ENCODE data around the gene ADORA1. TPM values are rescaled to one million over a fixed set of nuclear protein-coding genes. Genes with fewer than 3 reads are reported as not detected.

Gene ADORA1
- total and polyA plus RNA-seq, 10 of the 15 experiments (the other 5 are each of a cell fraction or from before 2014, with no cell fraction given) = not detected

DNA sequence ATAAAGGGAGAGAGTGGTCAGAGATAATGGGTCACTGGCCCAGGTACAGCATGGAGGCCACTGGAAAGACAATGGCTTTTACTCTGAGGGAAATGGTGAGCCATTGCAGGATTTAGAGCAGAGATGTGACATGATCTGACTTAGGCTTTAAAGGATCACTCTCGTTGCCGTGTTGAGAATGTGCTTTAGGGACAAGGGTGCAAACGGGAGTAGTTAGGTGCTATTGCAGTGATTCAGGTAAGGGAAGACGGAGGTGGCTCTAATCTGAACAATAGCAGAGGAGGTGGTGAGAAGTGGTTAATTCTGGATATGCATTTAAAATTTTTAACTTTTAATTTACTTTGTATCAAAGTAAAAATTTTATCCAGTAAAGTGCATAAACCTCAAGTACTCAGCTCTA, 9.8 kb downstream of the ADORA1 start:
- WGBS (ENCODE audit: insufficient coverage, insufficient replicate concordance, low lambda C conversion rate, missing lambda C conversion rate) = 46% methylated on average over 4 of the region's 4 CpGs
- H2AFZ ChIP-seq (ENCODE audit: control insufficient read depth, low read depth, low read length) = no peak overlapping the region
- no peaks in the 10 kb centered on the region for H3K4me1 ChIP-seq (ENCODE audit: control insufficient read depth, insufficient read depth, low read length)
- FAIRE-seq (no peak), DNase-seq (ENCODE audit: low read depth, low spot score) (no peak), ATAC-seq (no peak)
- peaks cover 7 to 9% of the 10 kb centered on the region in 2 experiments; a peak in 3 of 4 replicates for H3K27me3 ChIP-seq (replicated peaks in 1 of 2; ENCODE audit: control insufficient read depth in 2 of 2, insufficient read depth in 2 of 2, low read length in 1 of 2)
- ChIA-PET CTCF (no interaction called here), SMC1A (ENCODE audit: uncharacterized antibody, unreplicated experiment) (interaction anchor here (1.1 kb wide), 1 partner anchor 12 kb away, joined by 3 read pairs; no protein-coding TSS in a partner anchor), POLR2A (no interaction called here), RAD21 (ENCODE audit: unreplicated experiment) (no interaction called here)
- no peak overlapping the region for H3K9ac ChIP-seq (ENCODE audit: control insufficient read depth, insufficient read depth, low read length)
- in situ Hi-C loops (cut with MboI) = no loop called here
- intact Hi-C loops (cut with micrococcal nuclease; ENCODE audit: unreplicated experiment) = no loop called here
- H3K36me3 ChIP-seq (ENCODE audit: control insufficient read depth in 2 of 2, insufficient read depth in 2 of 2, low read length in 1 of 2) = no peaks in the 10 kb centered on the region
- no peak overlapping the region for H3K4me3 ChIP-seq
- no peak overlapping the region for H3K27ac ChIP-seq (ENCODE audit: control insufficient read depth, insufficient read depth)
- TF ChIP-seq, protein P1, sequence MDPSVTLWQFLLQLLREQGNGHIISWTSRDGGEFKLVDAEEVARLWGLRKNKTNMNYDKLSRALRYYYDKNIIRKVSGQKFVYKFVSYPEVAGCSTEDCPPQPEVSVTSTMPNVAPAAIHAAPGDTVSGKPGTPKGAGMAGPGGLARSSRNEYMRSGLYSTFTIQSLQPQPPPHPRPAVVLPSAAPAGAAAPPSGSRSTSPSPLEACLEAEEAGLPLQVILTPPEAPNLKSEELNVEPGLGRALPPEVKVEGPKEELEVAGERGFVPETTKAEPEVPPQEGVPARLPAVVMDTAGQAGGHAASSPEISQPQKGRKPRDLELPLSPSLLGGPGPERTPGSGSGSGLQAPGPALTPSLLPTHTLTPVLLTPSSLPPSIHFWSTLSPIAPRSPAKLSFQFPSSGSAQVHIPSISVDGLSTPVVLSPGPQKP (IDR thresholded peaks at IDR 0.05; ENCODE audit: low read depth, low read length) = no peak
- TF ChIP-seq CHD4 (IDR thresholded peaks at IDR 0.05) = no peak
- TF ChIP-seq IKZF2 (IDR thresholded peaks at IDR 0.05) = no peak
- TF ChIP-seq FOS (IDR thresholded peaks at IDR 0.05; ENCODE audit: borderline replicate concordance, extremely low read depth, insufficient read length) = no peak
- no peak for TF ChIP-seq ZNF24 (IDR thresholded peaks at IDR 0.05)
- TF ChIP-seq ZNF274 (IDR thresholded peaks at IDR 0.05; ENCODE audit: insufficient read depth, insufficient read length) = no peak
- TF ChIP-seq, protein P2, sequence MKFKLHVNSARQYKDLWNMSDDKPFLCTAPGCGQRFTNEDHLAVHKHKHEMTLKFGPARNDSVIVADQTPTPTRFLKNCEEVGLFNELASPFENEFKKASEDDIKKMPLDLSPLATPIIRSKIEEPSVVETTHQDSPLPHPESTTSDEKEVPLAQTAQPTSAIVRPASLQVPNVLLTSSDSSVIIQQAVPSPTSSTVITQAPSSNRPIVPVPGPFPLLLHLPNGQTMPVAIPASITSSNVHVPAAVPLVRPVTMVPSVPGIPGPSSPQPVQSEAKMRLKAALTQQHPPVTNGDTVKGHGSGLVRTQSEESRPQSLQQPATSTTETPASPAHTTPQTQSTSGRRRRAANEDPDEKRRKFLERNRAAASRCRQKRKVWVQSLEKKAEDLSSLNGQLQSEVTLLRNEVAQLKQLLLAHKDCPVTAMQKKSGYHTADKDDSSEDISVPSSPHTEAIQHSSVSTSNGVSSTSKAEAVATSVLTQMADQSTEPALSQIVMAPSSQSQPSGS (IDR thresholded peaks at IDR 0.05; ENCODE audit: low read length) = no peak
- no peak for TF ChIP-seq BCL11A (IDR thresholded peaks at IDR 0.05; ENCODE audit: low read depth, low read length)
- TF ChIP-seq KDM1A (IDR thresholded peaks at IDR 0.05; ENCODE audit: borderline replicate concordance) = no peak
- no peak for TF ChIP-seq PAX8 (IDR thresholded peaks at IDR 0.05)
- no peaks in the 10 kb centered on the region for H4K20me1 ChIP-seq (ENCODE audit: control insufficient read depth, insufficient read depth)
- no peak overlapping the region for H3K4me2 ChIP-seq (ENCODE audit: control insufficient read depth, insufficient read depth)
- H3K9me3 ChIP-seq (replicated peaks; ENCODE audit: control insufficient read depth, insufficient read depth, low read length) = no peaks in the 10 kb centered on the region
- no peaks in the 10 kb centered on the region for H3K79me2 ChIP-seq (ENCODE audit: control insufficient read depth, insufficient read depth, low read length)
- BruUV-seq (replicated peaks) = no TSS peak

Data from GM12878 (cell line).